ENCODE measurements around the gene MRPL22. TPM values are rescaled to one million over a fixed set of nuclear protein-coding genes. Genes with fewer than 3 reads are reported as not detected.
"Not testable (repeated sequence)": the region's sequence is repeated elsewhere in the genome, so short reads cannot be mapped to it uniquely, and the experiment has no call there.

The MRPL22 gene
- total RNA-seq, 1 donor from 2014 or later, result 38.4 TPM

- H3K4me3 Mint-ChIP-seq (ENCODE audit: unreplicated experiment), result no peak overlapping the region
- no peaks in the 10 kb centered on the region for H3K36me3 Mint-ChIP-seq (ENCODE audit: unreplicated experiment)
- no peak overlapping the region for H3K27ac Mint-ChIP-seq (ENCODE audit: unreplicated experiment)
- no peak for DNase-seq
- TF ChIP-seq CTCF (IDR thresholded peaks at IDR 0.05; ENCODE audit: partially characterized antibody, unreplicated experiment), result no peak
- H3K9me3 Mint-ChIP-seq (ENCODE audit: unreplicated experiment), result peaks cover 4% of the 10 kb centered on the region
- H3K4me1 Mint-ChIP-seq (ENCODE audit: low read depth, unreplicated experiment), result no peaks in the 10 kb centered on the region
- peaks cover 1% of the 10 kb centered on the region for H3K27me3 Mint-ChIP-seq (ENCODE audit: unreplicated experiment)
Observed at GRCh38 chr5:155001523-155001922, 60.6 kb downstream of the MRPL22 start.

- H3K4me1 Mint-ChIP-seq (ENCODE audit: low read depth, unreplicated experiment); H3K27ac Mint-ChIP-seq (ENCODE audit: unreplicated experiment); DNase-seq; H3K27me3 Mint-ChIP-seq (ENCODE audit: unreplicated experiment); H3K36me3 Mint-ChIP-seq (ENCODE audit: unreplicated experiment); H3K9me3 Mint-ChIP-seq (ENCODE audit: unreplicated experiment); H3K4me3 Mint-ChIP-seq (ENCODE audit: unreplicated experiment): not testable (repeated sequence)
Observed at GRCh38 chr5:155002722-155003121, 61.8 kb downstream of the MRPL22 start.

GRCh38 chr5:155004138-155004744 is 63.4 kb downstream of the MRPL22 start:
- DNase-seq, result peak; percentile 25

GRCh38 chr5:155006265-155006664 is 65.4 kb downstream of the MRPL22 start:
- H3K27me3 Mint-ChIP-seq (ENCODE audit: unreplicated experiment); H3K4me1 Mint-ChIP-seq (ENCODE audit: low read depth, unreplicated experiment); H3K4me3 Mint-ChIP-seq (ENCODE audit: unreplicated experiment); DNase-seq; H3K36me3 Mint-ChIP-seq (ENCODE audit: unreplicated experiment); H3K9me3 Mint-ChIP-seq (ENCODE audit: unreplicated experiment); H3K27ac Mint-ChIP-seq (ENCODE audit: unreplicated experiment): not testable (repeated sequence)

More at GRCh38 chr5:155004138-155004744, 63.4 kb downstream of the MRPL22 start:
- no peak for TF ChIP-seq CTCF (IDR thresholded peaks at IDR 0.05; ENCODE audit: partially characterized antibody, unreplicated experiment)
- no peak overlapping the region for H3K27ac Mint-ChIP-seq (ENCODE audit: unreplicated experiment)
- no peaks in the 10 kb centered on the region for H3K4me1 Mint-ChIP-seq (ENCODE audit: low read depth, unreplicated experiment)
- H3K9me3 Mint-ChIP-seq (ENCODE audit: unreplicated experiment), result peaks cover 3% of the 10 kb centered on the region
- H3K27me3 Mint-ChIP-seq (ENCODE audit: unreplicated experiment), result peaks cover 4% of the 10 kb centered on the region
- no peaks in the 10 kb centered on the region for H3K36me3 Mint-ChIP-seq (ENCODE audit: unreplicated experiment)
- no peak overlapping the region for H3K4me3 Mint-ChIP-seq (ENCODE audit: unreplicated experiment)

- H3K27ac Mint-ChIP-seq (ENCODE audit: unreplicated experiment), result no peak overlapping the region
- H3K9me3 Mint-ChIP-seq (ENCODE audit: unreplicated experiment), result peaks cover 3% of the 10 kb centered on the region
- no peak overlapping the region for H3K4me3 Mint-ChIP-seq (ENCODE audit: unreplicated experiment)
- DNase-seq, result no peak
- peaks cover 4% of the 10 kb centered on the region for H3K27me3 Mint-ChIP-seq (ENCODE audit: unreplicated experiment)
- TF ChIP-seq CTCF (IDR thresholded peaks at IDR 0.05; ENCODE audit: partially characterized antibody, unreplicated experiment), result no peak
- H3K36me3 Mint-ChIP-seq (ENCODE audit: unreplicated experiment), result no peaks in the 10 kb centered on the region
- no peaks in the 10 kb centered on the region for H3K4me1 Mint-ChIP-seq (ENCODE audit: low read depth, unreplicated experiment)
Observed at GRCh38 chr5:155008669-155009068, 67.8 kb downstream of the MRPL22 start.

- H3K36me3 Mint-ChIP-seq (ENCODE audit: unreplicated experiment), result peaks cover 18% of the 10 kb centered on the region
- no peak overlapping the region for H3K27ac Mint-ChIP-seq (ENCODE audit: unreplicated experiment)
- no peak for TF ChIP-seq CTCF (IDR thresholded peaks at IDR 0.05; ENCODE audit: partially characterized antibody, unreplicated experiment)
- DNase-seq, result no peak
- H3K4me3 Mint-ChIP-seq (ENCODE audit: unreplicated experiment), result no peak overlapping the region
- H3K9me3 Mint-ChIP-seq (ENCODE audit: unreplicated experiment), result peaks cover 6% of the 10 kb centered on the region
- no peaks in the 10 kb centered on the region for H3K4me1 Mint-ChIP-seq (ENCODE audit: low read depth, unreplicated experiment)
- H3K27me3 Mint-ChIP-seq (ENCODE audit: unreplicated experiment), result peaks cover 4% of the 10 kb centered on the region
Observed at GRCh38 chr5:155010881-155011280, 70.0 kb downstream of the MRPL22 start.
